Astrocyte of the cerebellum (primary cell): Measurements from ENCODE around the gene RFT1.

Source experiments
- DNase-seq: peaks from one replicate; pipeline ENCODE4 v3.0.0-alpha.2; 2011; ENCODE audit warnings: low read depth
- H3K4me3 ChIP-seq: 2 replicates; pipeline ENCODE4 v1.5.1; 2011; ENCODE audit warnings: mild to moderate bottlenecking, low read depth, low read length, moderate library complexity
- CTCF ChIP-seq: IDR thresholded peaks from 2 replicates; pipeline ENCODE4 v1.5.1; 2012; ENCODE audit warnings: low read length, low read depth, moderate library complexity, mild to moderate bottlenecking; ENCODE audit errors: missing control alignments
- in situ Hi-C: cut with HindIII; loops from 2 replicates; pipeline ENCODE4 v1.10.0; 2017; ENCODE audit warnings: low sequenced_read_pairs

RFT1 gene

GRCh38 chr3:53168175-53168923, 38.1 kb upstream of the RFT1 start:
- in situ Hi-C loops: no loop called here
- H3K4me3 ChIP-seq: no peak overlapping the region
- TF ChIP-seq CTCF: no peak
- DNase-seq: no peak

GRCh38 chr3:53167418-53168174, 37.4 kb upstream of the RFT1 start:
- TF ChIP-seq CTCF: no peak
- DNase-seq: no peak
- no peak overlapping the region for H3K4me3 ChIP-seq
- in situ Hi-C loops: no loop called here

- no peak overlapping the region for H3K4me3 ChIP-seq
- TF ChIP-seq CTCF: no peak
- no peak for DNase-seq
- in situ Hi-C loops: no loop called here
Observed at GRCh38 chr3:53166781-53167291, 36.6 kb upstream of the RFT1 start.

GRCh38 chr3:53166206-53166605, 36.0 kb upstream of the RFT1 start:
- no peak for TF ChIP-seq CTCF
- DNase-seq: no peak
- no peak overlapping the region for H3K4me3 ChIP-seq
- in situ Hi-C loops: no loop called here

GRCh38 chr3:53164911-53165310, 34.7 kb upstream of the RFT1 start:
- DNase-seq: no peak
- in situ Hi-C loops: no loop called here
- H3K4me3 ChIP-seq: no peak overlapping the region
- no peak for TF ChIP-seq CTCF

- in situ Hi-C loops: no loop called here
- TF ChIP-seq CTCF: no peak
- DNase-seq: no peak
- no peak overlapping the region for H3K4me3 ChIP-seq
Observed at GRCh38 chr3:53163444-53164387, 33.5 kb upstream of the RFT1 start.
